Ovary (tissue), 9 donors: ENCODE measurements around the gene BARHL1. TPM values are rescaled to one million over a fixed set of nuclear protein-coding genes. Genes with fewer than 3 reads are reported as not detected.

Experiments
- DNase-seq, 5 donors: peaks; one replicate each; pipeline ENCODE4 v3.0.0-alpha.2; 2019 to 2020
- H3K27ac ChIP-seq, 2 donors: fragments of 200-600 bp; one replicate each; pipeline versions ENCODE4 v1.5.1 to v1.8.0; 2019 to 2022
- H3K27me3 ChIP-seq: fragments of 200-600 bp; one replicate; pipeline ENCODE4 v1.8.0; 2022
- H3K36me3 ChIP-seq: fragments of 200-600 bp; sonication (generic); one replicate; pipeline ENCODE4 v1.5.1; 2019
- H3K4me1 ChIP-seq: one replicate; pipeline ENCODE4 v1.8.1; 2013; ENCODE audit warnings: mild to moderate bottlenecking, moderate library complexity; ENCODE audit not compliant: insufficient read depth
- H3K4me3 ChIP-seq: fragments of 200-600 bp; sonication (generic); one replicate; pipeline ENCODE4 v1.5.1; 2017
- H3K9me3 ChIP-seq, 2 donors: fragments of 200-600 bp in 1 of 2; sonication (generic) in 1 of 2; one replicate each; pipeline versions ENCODE4 v1.5.1 to v1.8.1; 2013 to 2019; ENCODE audit warnings: mild to moderate bottlenecking in 1 of 2, moderate library complexity in 1 of 2
- EP300 ChIP-seq: sonication (generic); formaldehyde crosslinking; IDR thresholded peaks from one replicate; pipeline ENCODE4 v1.6.1; 2017; ENCODE audit warnings: antibody characterized with exemption
- POLR2A ChIP-seq: fragments of 450-650 bp; IDR thresholded peaks from one replicate; pipeline ENCODE4 v1.6.1; 2017; ENCODE audit warnings: antibody characterized with exemption, mild to moderate bottlenecking, moderate library complexity
- WGBS, 3 donors: extraction: QIAGEN DNeasy Blood & Tissue Kit in 1 of 3; methylation state at CpG; one replicate each; pipeline versions ENCODE4 v1.1.5 to v1.1.7; 2013 to 2017; 5-methylcytosine and 5-hydroxymethylcytosine counted together
- intact Hi-C, 4 donors: fragments of 100-400 bp; cut with DNase I; formaldehyde crosslinking; loops; one replicate each; pipeline versions ENCODE4 v1.11.0 to v1.15.1; 2022 to 2023
- polyA plus RNA-seq, 2 donors: library from polyadenylated mRNA; stranded (reverse); fragments of 200-250 nt in 1 of 2; fragments of 350-450 nt in 1 of 2; fragmentation: Illumina TruSeq in 1 of 2; extraction: RNeasy Lipid Tissue Mini Kit (QIAGEN cat#74804) in 1 of 2; gene quantifications; one replicate each; pipeline ENCODE4 v1.2.3, GENCODE V29; 2013 to 2014
- total RNA-seq, 7 donors: library from RNA; depleted of rRNA in 2 of 7; stranded (reverse); fragments of >200 nt in 2 of 7; fragmentation: NEBNext Ultra II Directional in 3 of 7; extraction: Animal tissue kit (Norgen Biotek cat#: 25700) in 3 of 7; gene quantifications; one replicate each; pipeline versions ENCODE4 v1.1.0 to v1.2.4, GENCODE V29; 2016 to 2023
- TF ChIP-seq, protein P1 (sequence below), 3 donors: fragments of 450-650 bp in 2 of 3; fragments of 200-600 bp in 1 of 3; IDR thresholded peaks; one replicate each; pipeline versions ENCODE4 v1.5.1 to v1.8.0; 2016 to 2022; ENCODE audit warnings: antibody characterized with exemption in 3 of 3, mild to moderate bottlenecking in 1 of 3
- donor health status: DM: no; HTN: no; CAD: no; lungs with moderate emphysema.
- donor health status: DM: no; HTN: no; CAD: no.
- donor health status: Bipolar disorder and iron deficiency.
- donor health status: DM: yes; HTN: yes; CAD: no.
- donor health status: DM: no; HTN: no; CAD: no.
- donor health status: DM: yes; HTN: yes; CAD: no.

The BARHL1 gene
- total and polyA plus RNA-seq, 9 donors, result not detected

DNA sequence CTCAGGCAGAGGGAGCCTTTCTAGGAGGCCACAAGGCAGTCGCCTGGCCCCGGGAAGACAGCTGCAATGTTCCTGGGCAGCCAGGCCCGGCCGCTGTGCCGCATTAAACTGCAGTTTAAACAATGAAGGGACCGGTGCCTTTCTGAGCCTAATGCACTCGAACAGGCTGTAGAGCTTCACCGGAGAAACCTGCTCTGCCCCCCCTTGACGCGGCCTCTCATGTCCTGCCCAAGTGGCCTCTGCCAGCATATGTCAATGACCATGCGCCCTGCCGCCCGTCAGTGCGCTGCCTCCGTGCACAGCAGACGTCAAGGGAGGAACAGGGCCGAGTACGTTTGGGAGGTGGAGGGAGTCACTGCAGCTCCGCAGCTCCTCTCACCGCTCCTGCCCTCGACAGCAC, 38.4 kb upstream of the BARHL1 start:
- intact Hi-C loops, result no loop called here
- DNase-seq, result no peak

GRCh38 chr9:132545578-132545977, 36.8 kb upstream of the BARHL1 start:
- DNase-seq, result no peak
- no peaks in the 10 kb centered on the region for H3K9me3 ChIP-seq
- WGBS, 3 donors, result 78 to 85% (median 81%) methylated on average over 9 of the region's 9 CpGs

More for the DNA sequence above, 38.4 kb upstream of the BARHL1 start:
- WGBS, 3 donors, result 49 to 70% (median 56%) methylated on average over 21 of the region's 21 CpGs
- no peak overlapping the region for H3K27ac ChIP-seq
- H3K4me3 ChIP-seq, result no peak overlapping the region
- H3K36me3 ChIP-seq, result no peaks in the 10 kb centered on the region
- no peak for TF ChIP-seq EP300
- TF ChIP-seq POLR2A, result no peak
- TF ChIP-seq, protein P1, sequence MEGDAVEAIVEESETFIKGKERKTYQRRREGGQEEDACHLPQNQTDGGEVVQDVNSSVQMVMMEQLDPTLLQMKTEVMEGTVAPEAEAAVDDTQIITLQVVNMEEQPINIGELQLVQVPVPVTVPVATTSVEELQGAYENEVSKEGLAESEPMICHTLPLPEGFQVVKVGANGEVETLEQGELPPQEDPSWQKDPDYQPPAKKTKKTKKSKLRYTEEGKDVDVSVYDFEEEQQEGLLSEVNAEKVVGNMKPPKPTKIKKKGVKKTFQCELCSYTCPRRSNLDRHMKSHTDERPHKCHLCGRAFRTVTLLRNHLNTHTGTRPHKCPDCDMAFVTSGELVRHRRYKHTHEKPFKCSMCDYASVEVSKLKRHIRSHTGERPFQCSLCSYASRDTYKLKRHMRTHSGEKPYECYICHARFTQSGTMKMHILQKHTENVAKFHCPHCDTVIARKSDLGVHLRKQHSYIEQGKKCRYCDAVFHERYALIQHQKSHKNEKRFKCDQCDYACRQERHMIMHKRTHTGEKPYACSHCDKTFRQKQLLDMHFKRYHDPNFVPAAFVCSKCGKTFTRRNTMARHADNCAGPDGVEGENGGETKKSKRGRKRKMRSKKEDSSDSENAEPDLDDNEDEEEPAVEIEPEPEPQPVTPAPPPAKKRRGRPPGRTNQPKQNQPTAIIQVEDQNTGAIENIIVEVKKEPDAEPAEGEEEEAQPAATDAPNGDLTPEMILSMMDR (IDR thresholded peaks at IDR 0.05), result no peak
- H3K27me3 ChIP-seq, result no peaks in the 10 kb centered on the region
- no peaks in the 10 kb centered on the region for H3K4me1 ChIP-seq
- no peaks in the 10 kb centered on the region for H3K9me3 ChIP-seq

GRCh38 chr9:132546148-132547051, 36.0 kb upstream of the BARHL1 start:
- H3K9me3 ChIP-seq, result no peaks in the 10 kb centered on the region
- H3K4me1 ChIP-seq, result no peaks in the 10 kb centered on the region
- no peak overlapping the region for H3K4me3 ChIP-seq
- H3K27me3 ChIP-seq, result no peaks in the 10 kb centered on the region
- DNase-seq, result peak in 2 of 5 donors; percentile 30 to 51
- TF ChIP-seq, protein P1 (IDR thresholded peaks at IDR 0.05), result no peak
- TF ChIP-seq EP300, result no peak
- TF ChIP-seq POLR2A, result no peak
- H3K27ac ChIP-seq, result no peak overlapping the region
- WGBS, 3 donors, result 4 to 7% (median 5%) methylated on average over 27 of the region's 27 CpGs
- intact Hi-C loops, result no loop called here
- H3K36me3 ChIP-seq, result no peaks in the 10 kb centered on the region

More at GRCh38 chr9:132545578-132545977, 36.8 kb upstream of the BARHL1 start:
- Histone ChIP-seq H3K36me3 (no peaks in the 10 kb centered on the region), H3K4me3 (no peak overlapping the region), H3K27ac (no peak overlapping the region), H3K4me1 (no peaks in the 10 kb centered on the region), H3K27me3 (no peaks in the 10 kb centered on the region)
- TF ChIP-seq POLR2A (no peak), EP300 (no peak)
- TF ChIP-seq, protein P1 (IDR thresholded peaks at IDR 0.05), result no peak
- intact Hi-C loops, result no loop called here

GRCh38 chr9:132547052-132547431, 35.4 kb upstream of the BARHL1 start:
- TF ChIP-seq EP300 (no peak), POLR2A (no peak)
- TF ChIP-seq, protein P1 (IDR thresholded peaks at IDR 0.05), result no peak
- Histone ChIP-seq H3K27me3 (no peaks in the 10 kb centered on the region), H3K27ac (no peak overlapping the region), H3K4me3 (no peak overlapping the region), H3K9me3 (no peaks in the 10 kb centered on the region), H3K36me3 (no peaks in the 10 kb centered on the region), H3K4me1 (no peaks in the 10 kb centered on the region)
- 69 to 76% (median 70%) methylated on average over 6 to 7 of the region's 7 CpGs for WGBS, 3 donors
- DNase-seq, result no peak
- intact Hi-C loops, result no loop called here
